Mucosa of gallbladder (tissue), 1 donor: ENCODE results near the gene TPRG1L. TPM values are rescaled to one million over a fixed set of nuclear protein-coding genes. Genes with fewer than 3 reads are reported as not detected.

ENCODE experiments used
- DNase-seq: peaks from one replicate; pipeline ENCODE4 v3.0.0-alpha.2; 2020; ENCODE audit warnings: low spot score
- total RNA-seq: library from RNA; stranded (reverse); gene quantifications from one replicate; pipeline ENCODE4 v1.2.1, GENCODE V29; 2021
- donor health status: DM: no; HTN: no; CAD: no.

TPRG1L gene
- total RNA-seq, 1 donor from 2014 or later = 96.5 TPM

DNA sequence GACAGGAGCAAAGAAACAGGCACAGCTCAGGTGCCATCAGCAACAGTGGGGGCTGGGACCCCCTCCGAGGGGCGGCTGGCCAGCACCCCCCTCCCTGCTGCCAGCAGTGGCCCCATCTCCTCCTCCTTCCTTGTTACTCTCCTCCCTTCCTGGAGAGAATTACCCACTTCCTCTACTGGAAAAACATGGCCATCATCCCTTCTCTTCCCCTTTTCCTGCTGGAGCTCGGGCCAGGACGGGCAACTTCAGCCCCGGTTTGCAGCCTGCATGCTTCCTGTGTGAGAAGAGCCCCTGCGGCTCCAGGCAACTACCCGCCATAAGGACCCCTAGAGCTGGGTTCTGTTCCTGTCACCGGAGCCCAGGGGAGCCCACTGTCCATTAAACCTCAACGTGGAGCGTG is 31.1 kb upstream of the TPRG1L start:
- no peak for DNase-seq

GRCh38 chr1:3594706-3595377 is 30.0 kb upstream of the TPRG1L start:
- DNase-seq = no peak

- no peak for DNase-seq
These were observed 28.9 kb upstream of the TPRG1L start for GRCh38 chr1:3595949-3596348.

DNA sequence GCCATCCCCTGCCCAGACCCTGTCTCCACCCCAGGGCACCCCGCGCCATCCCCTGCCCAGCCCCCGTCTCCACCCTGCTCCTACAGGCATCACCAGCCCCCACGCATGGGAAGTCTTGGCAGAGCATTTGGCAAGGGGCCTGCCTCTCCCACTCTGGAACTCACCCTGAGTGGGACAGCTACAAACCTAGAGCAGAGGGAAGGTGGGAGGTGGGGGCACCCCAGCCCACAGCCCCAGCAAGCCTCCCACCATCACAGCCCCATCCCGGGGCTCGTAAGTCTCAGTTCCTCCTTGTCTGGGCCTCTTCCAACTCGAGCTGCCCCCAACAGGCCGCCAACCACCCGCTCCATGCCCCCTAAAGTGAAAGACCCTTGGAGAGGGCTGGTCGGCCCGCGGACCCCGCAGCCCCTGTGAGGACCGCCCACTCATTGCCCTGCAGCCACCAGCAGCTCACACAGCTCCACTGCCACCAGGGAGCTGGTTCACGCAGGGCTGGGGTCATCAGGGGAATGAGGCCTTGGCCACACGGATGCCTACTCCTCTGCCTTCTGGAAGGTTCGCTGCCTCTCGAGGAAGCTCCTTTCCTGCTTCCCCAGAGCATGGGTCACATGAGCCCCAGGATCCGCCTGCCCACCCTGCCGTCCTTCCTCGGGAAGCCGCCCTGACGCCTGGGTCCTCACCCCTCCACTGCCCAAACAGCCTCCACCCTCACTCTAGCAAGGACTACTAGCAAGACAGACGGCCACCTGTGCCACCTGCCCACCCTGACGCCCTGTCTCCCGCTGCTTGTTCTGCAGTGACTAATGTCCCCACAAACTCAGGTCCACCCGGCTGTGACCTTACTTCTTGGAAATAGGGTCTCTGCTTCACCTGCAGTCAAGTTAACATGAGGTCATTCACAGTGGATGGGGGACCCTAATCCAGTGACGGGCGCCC is 27.9 kb upstream of the TPRG1L start:
- DNase-seq = no peak

DNA sequence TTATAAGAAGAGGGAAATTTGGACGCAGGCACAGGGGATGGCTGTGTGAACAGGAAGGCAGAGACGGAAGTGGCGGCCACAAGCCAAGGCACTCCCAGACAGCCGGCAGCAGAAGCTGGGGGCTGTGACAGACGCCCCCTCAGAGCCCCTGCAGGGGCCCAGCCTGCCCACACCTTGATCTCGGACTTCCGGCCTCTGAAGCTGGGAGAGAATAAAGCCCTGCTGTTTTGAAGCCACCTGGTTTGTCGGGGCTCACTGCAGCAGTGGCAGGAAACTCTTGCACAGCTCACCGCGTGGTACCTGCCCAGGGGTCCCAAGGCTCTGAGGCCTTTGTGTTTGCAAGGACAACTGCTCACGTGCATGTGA is 27.2 kb upstream of the TPRG1L start:
- DNase-seq = no peak

DNA sequence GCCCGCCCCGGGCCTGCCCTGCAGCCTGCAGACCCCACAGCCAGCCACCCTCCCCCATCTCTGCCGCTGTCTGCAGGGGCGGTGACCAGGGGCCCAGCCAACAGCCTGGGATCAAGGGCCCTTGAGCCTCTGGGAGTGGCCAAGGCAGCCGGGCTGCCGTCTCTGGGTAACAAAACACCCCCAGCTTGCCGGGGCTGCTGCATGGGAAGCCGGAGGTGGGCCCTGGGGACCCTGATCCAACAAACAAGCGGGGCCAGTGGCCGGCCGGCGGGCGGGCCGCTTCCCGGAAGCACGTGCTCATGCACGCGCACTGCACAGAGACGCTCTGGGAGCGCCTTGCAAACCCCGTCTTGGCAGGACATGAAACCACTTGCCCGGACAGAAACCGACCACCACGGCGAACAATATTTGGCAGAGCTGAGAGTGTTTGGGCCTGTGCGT is 26.7 kb upstream of the TPRG1L start:
- DNase-seq = peak; percentile 29

DNA sequence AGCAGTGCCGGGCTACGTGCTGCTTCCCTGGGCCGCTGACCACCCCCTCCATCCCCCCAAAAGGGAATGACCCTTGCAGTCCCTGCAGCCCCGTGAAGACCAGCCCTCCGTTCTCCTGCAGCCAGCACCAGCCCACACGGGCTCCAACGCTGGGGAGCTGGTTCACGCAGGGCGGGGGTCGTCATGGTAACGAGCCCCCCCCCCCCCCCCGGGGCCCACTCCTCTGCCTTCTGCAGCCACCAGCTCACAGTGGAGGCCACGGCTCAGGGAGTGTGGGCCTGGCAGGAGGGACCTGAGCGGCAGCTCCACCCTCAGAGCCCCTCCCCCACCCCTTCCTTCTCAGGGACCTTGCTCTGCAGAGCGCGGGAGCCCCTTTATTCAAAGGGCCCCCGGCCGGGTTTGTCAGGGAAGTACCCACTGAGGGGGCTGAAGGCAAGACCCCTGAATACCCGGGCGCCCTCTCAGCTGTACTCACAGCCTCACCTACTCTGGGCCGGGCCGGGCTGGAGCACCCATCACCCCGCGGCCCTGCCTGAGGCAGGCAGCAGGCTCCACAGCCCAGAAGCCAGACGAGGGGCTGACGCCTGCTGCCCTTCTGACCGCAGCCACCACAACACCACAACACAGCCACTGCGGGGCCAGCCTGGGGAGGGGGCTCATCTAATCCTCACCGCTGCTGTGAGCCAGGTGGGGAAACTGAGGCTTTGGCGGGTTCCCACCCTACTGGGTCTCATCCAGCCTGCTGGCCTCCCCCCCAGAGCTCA is 26.1 kb upstream of the TPRG1L start:
- no peak for DNase-seq

DNA sequence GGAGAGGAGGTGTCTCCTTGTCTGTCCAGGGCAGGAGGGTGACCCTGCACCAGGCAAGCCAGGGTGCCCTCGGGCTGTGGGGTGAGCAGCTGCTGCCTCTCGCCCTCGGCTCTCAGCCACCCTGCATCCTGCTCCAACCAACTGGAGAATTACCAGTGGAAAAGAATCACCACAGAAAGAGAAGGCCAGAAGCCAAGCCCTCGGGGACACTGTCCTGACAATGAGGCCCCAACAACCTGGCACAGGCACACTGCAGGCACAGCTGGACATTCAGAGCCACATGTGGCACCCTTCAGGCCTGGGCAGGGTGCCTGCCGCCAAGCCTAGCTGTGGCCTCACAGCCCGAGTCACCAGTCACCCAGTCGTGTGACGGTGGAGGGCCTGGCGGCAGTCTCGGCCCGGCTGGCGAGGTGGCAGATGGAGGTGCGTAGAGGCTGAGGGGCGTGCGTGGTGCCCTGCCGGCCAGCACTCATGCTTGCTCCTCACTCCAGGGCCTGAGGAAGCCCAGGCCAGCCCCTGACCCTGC is 25.5 kb upstream of the TPRG1L start:
- DNase-seq = no peak

DNA sequence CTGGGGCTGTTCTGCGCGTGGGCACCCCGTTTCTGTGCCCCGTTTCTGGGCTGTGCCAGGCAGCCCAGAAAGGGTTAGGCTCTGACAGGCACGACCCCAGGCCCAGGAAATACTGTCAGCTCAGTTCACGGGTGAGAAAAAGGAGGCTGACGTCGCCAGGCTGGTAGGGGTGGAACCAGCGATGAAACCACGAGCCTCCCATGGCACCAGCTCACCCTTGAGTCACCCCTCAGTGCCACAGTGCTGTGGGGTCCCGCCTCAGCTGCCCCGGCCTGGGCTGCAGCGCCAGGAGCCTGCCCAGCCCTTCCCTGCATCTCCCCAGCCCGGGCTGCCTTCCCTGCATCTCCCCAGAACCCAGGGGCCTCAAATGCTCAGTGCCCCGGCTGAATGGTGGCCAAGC is 25.0 kb upstream of the TPRG1L start:
- DNase-seq = no peak

GRCh38 chr1:3600354-3600753 is 24.5 kb upstream of the TPRG1L start:
- no peak for DNase-seq

DNA sequence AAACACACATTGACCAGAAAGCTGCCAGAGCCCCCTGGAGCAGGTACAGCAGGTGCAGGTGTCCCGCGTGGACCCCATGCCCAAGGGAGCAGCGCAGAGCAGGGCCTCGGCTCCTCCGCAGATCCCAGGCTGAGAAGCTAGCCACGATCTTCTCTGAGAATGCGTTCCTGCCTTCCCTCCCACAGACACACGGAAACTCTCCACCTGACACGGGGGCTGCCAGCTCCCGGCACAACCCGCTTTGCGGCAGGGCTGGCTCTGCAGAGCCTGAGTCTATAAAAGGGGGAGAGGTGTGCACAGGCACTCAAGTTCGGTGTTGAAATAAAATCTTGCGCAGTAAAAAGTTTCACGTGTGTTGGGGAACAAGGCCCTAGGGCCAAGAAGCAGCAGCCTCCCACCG is 23.1 kb upstream of the TPRG1L start:
- DNase-seq = no peak

DNA sequence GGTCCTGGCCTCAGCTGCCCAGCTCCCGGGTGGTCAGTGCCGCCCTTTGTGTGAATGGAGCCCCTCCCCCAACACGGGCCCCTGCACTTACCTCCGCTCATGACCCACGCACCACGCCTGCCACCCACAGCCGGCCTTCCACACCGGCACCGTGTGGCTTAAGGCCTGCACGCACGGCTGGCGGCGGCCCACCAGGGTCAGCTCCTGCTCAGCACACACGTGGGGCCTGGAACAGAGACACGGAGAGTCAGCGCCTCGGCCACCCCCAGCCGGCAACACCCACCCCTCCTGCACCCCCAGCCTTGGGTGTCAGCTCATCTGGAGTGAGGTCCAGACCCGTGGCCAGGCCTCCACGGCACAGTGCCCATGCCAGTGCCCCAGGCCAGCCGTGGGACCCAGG is 22.4 kb upstream of the TPRG1L start:
- DNase-seq = no peak

GRCh38 chr1:3603156-3603555 is 21.7 kb upstream of the TPRG1L start:
- no peak for DNase-seq

DNA sequence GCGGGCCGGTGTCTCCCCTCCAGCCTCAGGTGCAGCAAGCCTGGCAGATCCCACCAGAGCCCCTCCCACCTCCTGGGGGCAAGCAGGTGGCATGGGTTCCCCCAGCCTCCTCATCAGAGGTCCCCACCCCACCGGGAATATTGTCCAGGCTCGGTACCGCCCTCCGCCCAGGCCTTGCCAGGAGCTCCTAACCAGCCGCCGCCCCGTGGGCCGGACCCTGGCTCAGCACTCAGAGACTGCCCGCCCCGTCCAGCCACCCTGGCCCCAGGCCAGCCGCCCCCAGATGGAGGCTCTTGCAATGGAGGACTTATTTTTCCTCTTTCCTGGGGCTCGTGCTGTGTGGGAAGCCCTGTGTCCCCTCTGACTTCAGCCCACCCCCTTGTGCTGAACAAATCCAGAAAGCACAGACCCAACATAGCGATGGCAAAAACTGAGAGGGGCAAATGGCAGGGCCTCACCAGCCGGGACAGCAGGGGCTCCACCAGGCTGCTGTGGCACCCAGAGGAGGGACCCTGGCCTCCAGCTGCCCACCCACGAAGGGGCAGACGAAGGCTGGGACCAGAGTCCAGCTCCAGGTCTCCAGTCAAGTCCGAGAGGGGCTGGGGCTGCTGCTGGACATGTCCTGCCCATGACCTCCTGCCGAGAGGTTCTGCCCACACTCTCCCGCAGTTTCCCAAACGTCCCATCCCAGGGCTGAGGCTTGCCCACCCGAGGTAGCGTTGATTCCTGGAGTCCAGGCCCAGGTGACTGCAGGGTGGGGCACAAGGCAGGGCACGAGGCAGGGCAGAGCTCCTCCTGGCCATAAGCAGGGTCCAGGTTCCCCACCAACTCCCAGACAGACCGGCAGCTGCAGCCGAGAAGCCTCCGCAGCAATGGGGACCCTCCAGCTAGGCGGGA is 21.0 kb upstream of the TPRG1L start:
- no peak for DNase-seq

DNA sequence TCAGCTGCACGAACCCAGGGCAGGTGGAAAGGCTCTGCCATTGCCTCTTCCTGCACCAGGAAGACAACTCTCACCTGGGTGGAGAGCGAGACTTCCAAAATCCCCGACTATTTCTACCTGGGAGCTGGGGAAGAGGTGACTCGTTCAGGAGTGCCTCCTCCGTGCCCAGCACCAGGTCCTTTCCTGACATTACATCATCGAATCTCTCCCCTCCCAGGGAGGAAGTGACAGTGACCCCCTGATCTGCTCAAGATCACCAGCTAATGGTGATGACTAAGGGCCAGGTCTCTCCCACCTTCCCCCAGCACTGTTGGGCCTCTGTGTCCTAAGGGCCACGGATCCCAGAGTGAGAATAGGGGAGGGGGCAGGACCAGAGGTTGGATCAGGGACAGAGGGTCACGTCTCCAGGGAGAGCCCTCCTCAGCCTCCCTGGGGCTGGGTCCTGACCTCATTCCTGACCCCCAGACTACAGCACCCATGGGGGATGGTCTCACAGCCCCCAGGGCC is 20.3 kb upstream of the TPRG1L start:
- no peak for DNase-seq

DNA sequence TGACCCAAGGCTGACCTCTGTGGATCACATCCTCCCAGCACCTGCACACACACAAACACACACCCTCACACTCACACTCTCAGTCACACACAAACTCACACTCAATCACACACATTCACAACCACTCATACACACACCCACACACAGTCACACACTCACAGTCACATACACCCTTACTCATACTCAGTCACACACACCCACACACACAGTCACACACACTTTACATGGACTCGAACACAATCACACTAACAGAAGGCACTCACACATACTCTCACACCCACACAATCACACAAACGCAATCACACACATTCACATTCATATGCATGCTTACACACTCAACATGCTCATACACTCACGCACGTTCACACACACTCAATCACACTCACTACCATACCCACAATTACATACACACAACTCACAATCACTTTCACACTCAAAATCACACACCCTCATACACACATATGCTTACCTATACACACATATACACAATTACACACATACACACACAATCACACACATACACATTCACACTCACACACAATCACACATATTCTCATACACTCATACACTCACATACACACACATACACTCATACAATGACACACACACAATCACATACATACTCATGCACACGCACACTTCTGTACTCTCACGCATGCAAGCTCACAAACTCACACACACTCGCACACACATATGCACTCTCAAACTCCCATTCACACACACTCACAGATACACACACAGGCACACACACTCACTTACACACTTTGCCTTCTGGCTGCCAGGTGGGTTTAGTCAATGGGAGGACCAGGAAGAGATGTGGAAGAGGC is 19.6 kb upstream of the TPRG1L start:
- DNase-seq = no peak

GRCh38 chr1:3606779-3607702 is 17.8 kb upstream of the TPRG1L start:
- no peak for DNase-seq

DNA sequence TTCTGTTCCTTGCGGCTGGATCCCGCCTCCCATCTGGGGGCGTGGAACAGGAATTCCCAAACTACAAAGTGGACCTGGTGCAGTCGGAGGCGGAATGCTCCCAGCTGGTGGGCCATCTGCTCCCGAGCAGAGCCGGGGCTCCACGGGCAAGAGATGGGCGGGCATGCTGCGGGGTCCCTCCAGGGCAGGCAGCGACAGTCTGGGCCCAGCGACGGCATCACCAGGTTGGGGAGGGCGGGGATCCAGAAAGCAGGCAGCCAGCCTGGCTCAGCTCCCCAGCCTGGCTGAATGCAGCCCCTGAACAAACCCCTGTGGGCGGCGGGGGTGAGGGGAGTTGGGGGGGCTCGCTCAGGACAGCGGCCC is 17.1 kb upstream of the TPRG1L start:
- DNase-seq = no peak

- DNase-seq = no peak
These were observed 16.7 kb upstream of the TPRG1L start for GRCh38 chr1:3608154-3608553.
